Measurements from ENCODE around the gene DHDH.
A peak's percentile ranks its signal among the peaks of the same experiment; 100 is the strongest.

DHDH gene

GRCh38 chr19:48967346-48968178 lies 34.1 kb downstream of the DHDH start:
- DNase-seq: no peak

- no peak for DNase-seq
Measured at GRCh38 chr19:48968179-48968661, 34.7 kb downstream of the DHDH start.

GRCh38 chr19:48968813-48969218 lies 35.3 kb downstream of the DHDH start:
- no peak for DNase-seq

GRCh38 chr19:48969276-48970138 lies 36.0 kb downstream of the DHDH start:
- no peak for DNase-seq

GRCh38 chr19:48970139-48970766 lies 36.8 kb downstream of the DHDH start:
- no peak for DNase-seq

- DNase-seq: no peak
Measured at GRCh38 chr19:48970923-48971395, 37.5 kb downstream of the DHDH start.

GRCh38 chr19:48975947-48976847 lies 42.7 kb downstream of the DHDH start:
- no peak for DNase-seq

GRCh38 chr19:48977061-48977460 lies 43.6 kb downstream of the DHDH start:
- no peak for DNase-seq

- DNase-seq: no peak
Measured at GRCh38 chr19:48982280-48982679, 48.8 kb downstream of the DHDH start.

- DNase-seq: no peak
Measured at GRCh38 chr19:48985711-48986110, 52.2 kb downstream of the DHDH start.

GRCh38 chr19:48986211-48986610 lies 52.7 kb downstream of the DHDH start:
- no peak for DNase-seq

- DNase-seq: no peak
Measured at GRCh38 chr19:48987323-48987722, 53.8 kb downstream of the DHDH start.

- DNase-seq: no peak
Measured at GRCh38 chr19:48988286-48988685, 54.8 kb downstream of the DHDH start.

- no peak for DNase-seq
Measured at GRCh38 chr19:48988860-48989259, 55.4 kb downstream of the DHDH start.

GRCh38 chr19:48989701-48990291 lies 56.3 kb downstream of the DHDH start:
- no peak for DNase-seq

GRCh38 chr19:48990400-48990799 lies 56.9 kb downstream of the DHDH start:
- no peak for DNase-seq

GRCh38 chr19:48991011-48991609 lies 57.6 kb downstream of the DHDH start:
- no peak for DNase-seq

GRCh38 chr19:48991873-48992580 lies 58.5 kb downstream of the DHDH start:
- DNase-seq: no peak

- DNase-seq: peak; percentile 64
Measured at GRCh38 chr19:48992581-48993174, 59.2 kb downstream of the DHDH start.
